Upper lobe of left lung (tissue), 4 donors: ENCODE results near the gene CELF1.

ENCODE experiments used
- POLR2A ChIP-seq, 4 donors: fragments of 450-650 bp; IDR thresholded peaks; one replicate each; pipeline ENCODE4 v1.5.1; 2016 to 2017; ENCODE audit warnings: antibody characterized with exemption in 4 of 4, mild to moderate bottlenecking in 2 of 4
- POLR2AphosphoS5 ChIP-seq, 2 donors: sonication (generic); formaldehyde crosslinking; IDR thresholded peaks; one replicate each; pipeline ENCODE4 v1.5.1; 2017; ENCODE audit warnings: antibody characterized with exemption in 2 of 2
- TF ChIP-seq, protein P1 (sequence below), 6 experiments: fragments of 450-650 bp in 4 of 6; fragments of 200-600 bp in 2 of 6; sonication (generic) in 2 of 6; IDR thresholded peaks; one replicate each; pipeline ENCODE4 v1.5.1; 2016 to 2019; ENCODE audit warnings: antibody characterized with exemption in 6 of 6

- TF ChIP-seq, protein P1, sequence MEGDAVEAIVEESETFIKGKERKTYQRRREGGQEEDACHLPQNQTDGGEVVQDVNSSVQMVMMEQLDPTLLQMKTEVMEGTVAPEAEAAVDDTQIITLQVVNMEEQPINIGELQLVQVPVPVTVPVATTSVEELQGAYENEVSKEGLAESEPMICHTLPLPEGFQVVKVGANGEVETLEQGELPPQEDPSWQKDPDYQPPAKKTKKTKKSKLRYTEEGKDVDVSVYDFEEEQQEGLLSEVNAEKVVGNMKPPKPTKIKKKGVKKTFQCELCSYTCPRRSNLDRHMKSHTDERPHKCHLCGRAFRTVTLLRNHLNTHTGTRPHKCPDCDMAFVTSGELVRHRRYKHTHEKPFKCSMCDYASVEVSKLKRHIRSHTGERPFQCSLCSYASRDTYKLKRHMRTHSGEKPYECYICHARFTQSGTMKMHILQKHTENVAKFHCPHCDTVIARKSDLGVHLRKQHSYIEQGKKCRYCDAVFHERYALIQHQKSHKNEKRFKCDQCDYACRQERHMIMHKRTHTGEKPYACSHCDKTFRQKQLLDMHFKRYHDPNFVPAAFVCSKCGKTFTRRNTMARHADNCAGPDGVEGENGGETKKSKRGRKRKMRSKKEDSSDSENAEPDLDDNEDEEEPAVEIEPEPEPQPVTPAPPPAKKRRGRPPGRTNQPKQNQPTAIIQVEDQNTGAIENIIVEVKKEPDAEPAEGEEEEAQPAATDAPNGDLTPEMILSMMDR (IDR thresholded peaks at IDR 0.05): no peak
- TF ChIP-seq POLR2AphosphoS5 (IDR thresholded peaks at IDR 0.05): no peak
- TF ChIP-seq POLR2A (IDR thresholded peaks at IDR 0.05): no peak
Measured at GRCh38 chr11:47502767-47503166, 50.2 kb downstream of the CELF1 start.
